Spleen (tissue), 7 donors: ENCODE measurements around the gene OSER1.

Source experiments
- CTCF ChIP-seq, 11 experiments: fragments of 200-600 bp in 7 of 11; fragments of 450-650 bp in 4 of 11; sonication (generic) in 4 of 11; IDR thresholded peaks in 8 of 11; conservative IDR thresholded peaks in 3 of 11; 1 replicate in 7 of 11; 2 replicates in 4 of 11; pipeline versions ENCODE4 v1.4.0 to v1.8.0; 2016 to 2021; ENCODE audit warnings: antibody characterized with exemption in 11 of 11, inconsistent platforms in 4 of 11, mild to moderate bottlenecking in 1 of 11
- POLR2A ChIP-seq, 3 donors: fragments of 450-650 bp; IDR thresholded peaks; one replicate each; pipeline ENCODE4 v1.5.1; 2017; ENCODE audit warnings: antibody characterized with exemption in 3 of 3, mild to moderate bottlenecking in 1 of 3
- POLR2AphosphoS5 ChIP-seq, 3 donors: sonication (generic); formaldehyde crosslinking; IDR thresholded peaks; one replicate each; pipeline ENCODE4 v1.5.1; 2017; ENCODE audit warnings: antibody characterized with exemption in 3 of 3
- donor health status: DM: no; HTN: no; CAD: no; lungs with moderate emphysema.
- donor health status: DM: no; HTN: no; CAD: no.
- donor health status: DM: no; HTN: no; CAD: no.

GRCh38 chr20:44204832-44205215 is 5.7 kb downstream of the OSER1 start:
- no peak for TF ChIP-seq POLR2A (IDR thresholded peaks at IDR 0.05)
- no peak for TF ChIP-seq CTCF (IDR thresholded peaks at IDR 0.05 in 8 of 11, conservative IDR thresholded peaks at IDR 0.05 in 3 of 11)
- no peak for TF ChIP-seq POLR2AphosphoS5 (IDR thresholded peaks at IDR 0.05)
